Parathyroid adenoma (tissue), 2 donors: Measurements from ENCODE around the gene TNPO2.
A peak's percentile ranks its signal among the peaks of the same experiment; 100 is the strongest.
"Not testable (repeated sequence)": the region's sequence is repeated elsewhere in the genome, so short reads cannot be mapped to it uniquely, and the experiment has no call there.

ENCODE experiments used
- H2AFZ ChIP-seq: fragments of 300-600 bp; sonication (generic); one replicate; pipeline ENCODE4 v1.7.0; 2017; ENCODE audit warnings: antibody characterized with exemption, mild to moderate bottlenecking
- H3K27ac ChIP-seq: fragments of 300-600 bp; sonication (generic); one replicate; pipeline ENCODE4 v1.7.0; 2017
- H3K27me3 ChIP-seq: fragments of 300-600 bp; sonication (generic); one replicate; pipeline ENCODE4 v1.7.0; 2017; ENCODE audit warnings: low read length; ENCODE audit not compliant: control insufficient read depth, insufficient read depth
- H3K36me3 ChIP-seq: fragments of 300-600 bp; sonication (generic); one replicate; pipeline ENCODE4 v1.7.0; 2017; ENCODE audit warnings: low read length; ENCODE audit not compliant: control insufficient read depth, insufficient read depth
- H3K4me1 ChIP-seq: fragments of 300-600 bp; sonication (generic); one replicate; pipeline ENCODE4 v1.7.0; 2017; ENCODE audit warnings: control low read depth
- H3K4me2 ChIP-seq: fragments of 300-600 bp; sonication (generic); one replicate; pipeline ENCODE4 v1.7.0; 2017; ENCODE audit warnings: low read length
- H3K4me3 ChIP-seq: fragments of 300-600 bp; sonication (generic); one replicate; pipeline ENCODE4 v1.7.0; 2017; ENCODE audit warnings: low read depth, low read length
- H3K79me2 ChIP-seq: fragments of 300-600 bp; sonication (generic); one replicate; pipeline ENCODE4 v1.7.0; 2017; ENCODE audit warnings: control low read depth
- H3K9ac ChIP-seq: fragments of 300-600 bp; sonication (generic); one replicate; pipeline ENCODE4 v1.7.0; 2017; ENCODE audit warnings: mild to moderate bottlenecking
- H3K9me3 ChIP-seq: fragments of 300-600 bp; sonication (generic); one replicate; pipeline ENCODE4 v1.7.0; 2017; ENCODE audit warnings: low read length; ENCODE audit not compliant: control insufficient read depth
- TF ChIP-seq, protein P1 (sequence below): fragments of 300-600 bp; sonication (generic); IDR thresholded peaks from one replicate; pipeline ENCODE4 v1.7.0; 2017; ENCODE audit warnings: antibody characterized with exemption, mild to moderate bottlenecking
- donor health status: primary hyperparathyroidism.

The TNPO2 gene

DNA sequence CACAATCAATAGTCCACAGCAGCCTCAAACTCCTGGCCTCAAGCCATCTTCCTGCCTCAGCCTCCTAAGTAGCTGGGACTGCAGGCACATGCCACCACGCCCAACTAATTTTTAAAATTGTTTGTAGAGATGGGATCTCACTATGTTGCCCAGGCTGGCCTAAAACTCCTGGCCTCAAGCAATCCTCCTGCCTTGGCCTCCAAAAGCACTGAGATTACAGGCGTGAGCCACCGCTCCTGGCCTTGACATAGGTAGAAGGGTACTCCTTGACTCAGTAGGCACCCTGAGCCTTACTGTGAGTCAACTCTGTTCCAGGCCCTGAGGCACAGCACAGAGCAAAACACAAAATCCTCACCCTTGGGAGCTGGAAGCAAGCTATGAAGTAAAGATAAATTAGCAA, 7.8 kb downstream of the TNPO2 start:
- Histone ChIP-seq H3K9me3 (no peaks in the 10 kb centered on the region), H3K27me3 (no peaks in the 10 kb centered on the region), H3K27ac (no peak overlapping the region), H3K4me2 (no peak overlapping the region), H3K36me3 (no peaks in the 10 kb centered on the region), H3K4me1 (no peaks in the 10 kb centered on the region), H2AFZ (no peak overlapping the region), H3K4me3 (no peak overlapping the region), H3K79me2 (peaks cover 57% of the 10 kb centered on the region), H3K9ac (no peak overlapping the region)
- TF ChIP-seq, protein P1, sequence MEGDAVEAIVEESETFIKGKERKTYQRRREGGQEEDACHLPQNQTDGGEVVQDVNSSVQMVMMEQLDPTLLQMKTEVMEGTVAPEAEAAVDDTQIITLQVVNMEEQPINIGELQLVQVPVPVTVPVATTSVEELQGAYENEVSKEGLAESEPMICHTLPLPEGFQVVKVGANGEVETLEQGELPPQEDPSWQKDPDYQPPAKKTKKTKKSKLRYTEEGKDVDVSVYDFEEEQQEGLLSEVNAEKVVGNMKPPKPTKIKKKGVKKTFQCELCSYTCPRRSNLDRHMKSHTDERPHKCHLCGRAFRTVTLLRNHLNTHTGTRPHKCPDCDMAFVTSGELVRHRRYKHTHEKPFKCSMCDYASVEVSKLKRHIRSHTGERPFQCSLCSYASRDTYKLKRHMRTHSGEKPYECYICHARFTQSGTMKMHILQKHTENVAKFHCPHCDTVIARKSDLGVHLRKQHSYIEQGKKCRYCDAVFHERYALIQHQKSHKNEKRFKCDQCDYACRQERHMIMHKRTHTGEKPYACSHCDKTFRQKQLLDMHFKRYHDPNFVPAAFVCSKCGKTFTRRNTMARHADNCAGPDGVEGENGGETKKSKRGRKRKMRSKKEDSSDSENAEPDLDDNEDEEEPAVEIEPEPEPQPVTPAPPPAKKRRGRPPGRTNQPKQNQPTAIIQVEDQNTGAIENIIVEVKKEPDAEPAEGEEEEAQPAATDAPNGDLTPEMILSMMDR, result no peak

DNA sequence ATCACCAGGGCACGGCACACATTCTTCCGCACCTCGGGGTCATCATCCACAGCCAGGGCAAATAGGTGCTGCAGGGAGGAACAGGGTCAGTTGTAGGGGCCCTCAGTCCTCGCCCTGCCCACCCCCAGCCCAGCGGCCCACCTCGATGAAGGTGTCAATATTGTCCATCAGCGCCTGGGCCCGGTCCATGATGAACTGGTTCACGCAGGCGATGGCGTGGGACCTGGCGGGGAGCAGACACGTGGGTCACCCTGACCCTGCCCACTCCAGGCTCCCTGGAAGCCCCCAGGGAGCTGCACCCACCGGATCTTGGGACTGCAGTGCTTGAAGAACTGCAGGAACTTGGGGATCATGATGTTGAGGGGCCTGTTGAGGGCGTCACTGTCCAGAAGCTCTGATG, 8.6 kb downstream of the TNPO2 start:
- TF ChIP-seq, protein P1, result no peak
- H3K9me3 ChIP-seq, result no peaks in the 10 kb centered on the region
- no peaks in the 10 kb centered on the region for H3K4me1 ChIP-seq
- H3K27ac ChIP-seq, result no peak overlapping the region
- no peaks in the 10 kb centered on the region for H3K36me3 ChIP-seq
- no peaks in the 10 kb centered on the region for H3K27me3 ChIP-seq
- H3K4me3 ChIP-seq, result no peak overlapping the region
- H3K9ac ChIP-seq, result no peak overlapping the region
- no peak overlapping the region for H2AFZ ChIP-seq
- H3K79me2 ChIP-seq, result peaks cover 52% of the 10 kb centered on the region
- no peak overlapping the region for H3K4me2 ChIP-seq

- not testable (repeated sequence) for H3K27ac ChIP-seq, H3K4me2 ChIP-seq, H2AFZ ChIP-seq, H3K27me3 ChIP-seq, H3K9ac ChIP-seq, H3K4me3 ChIP-seq, H3K36me3 ChIP-seq, H3K4me1 ChIP-seq, H3K9me3 ChIP-seq
- peaks cover 39% of the 10 kb centered on the region for H3K79me2 ChIP-seq
These were observed 10.4 kb downstream of the TNPO2 start for GRCh38 chr19:12713304-12713703.

GRCh38 chr19:12712077-12712476, 11.7 kb downstream of the TNPO2 start:
- TF ChIP-seq, protein P1, result peak; percentile 36
- H3K4me1 ChIP-seq, H3K9me3 ChIP-seq, H3K36me3 ChIP-seq, H3K27me3 ChIP-seq, H3K4me3 ChIP-seq, H3K4me2 ChIP-seq, H2AFZ ChIP-seq, H3K27ac ChIP-seq, H3K9ac ChIP-seq: not testable (repeated sequence)
- H3K79me2 ChIP-seq, result peaks cover 33% of the 10 kb centered on the region

DNA sequence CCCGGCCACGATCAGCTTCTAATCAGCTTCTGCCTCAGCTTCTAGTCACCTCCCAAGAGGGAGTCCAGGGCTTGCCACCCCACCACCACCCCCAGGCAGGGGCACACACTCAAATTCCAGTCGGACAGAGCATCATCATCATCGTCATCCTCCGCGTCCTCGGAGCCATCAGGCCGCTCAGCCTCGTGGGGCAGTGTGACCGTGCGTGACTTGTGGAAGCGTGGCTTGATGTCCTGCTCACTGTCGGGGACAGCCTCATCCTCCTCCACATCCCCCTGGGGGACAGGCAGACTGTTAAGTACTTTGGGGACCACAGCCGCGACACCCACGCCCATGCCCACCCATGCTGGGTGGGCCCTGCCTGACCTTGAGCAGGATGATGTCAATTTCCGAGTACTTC, 12.5 kb downstream of the TNPO2 start:
- no peaks in the 10 kb centered on the region for H3K4me1 ChIP-seq
- no peak overlapping the region for H3K4me3 ChIP-seq
- no peak overlapping the region for H3K9ac ChIP-seq
- no peak overlapping the region for H3K4me2 ChIP-seq
- H2AFZ ChIP-seq, result no peak overlapping the region
- H3K36me3 ChIP-seq, result no peaks in the 10 kb centered on the region
- H3K9me3 ChIP-seq, result no peaks in the 10 kb centered on the region
- H3K27me3 ChIP-seq, result no peaks in the 10 kb centered on the region
- no peak overlapping the region for H3K27ac ChIP-seq
- peaks cover 27% of the 10 kb centered on the region for H3K79me2 ChIP-seq
- TF ChIP-seq, protein P1, result no peak
